Cardiac muscle cell (in vitro differentiated cells and primary cell): ENCODE measurements around the gene PHTF1. TPM values are rescaled to one million over a fixed set of nuclear protein-coding genes. Genes with fewer than 3 reads are reported as not detected.
"Not testable (repeated sequence)": the region's sequence is repeated elsewhere in the genome, so short reads cannot be mapped to it uniquely, and the experiment has no call there.

Experiments
- DNase-seq, 2 donors: peaks; one replicate each; pipeline versions ENCODE4 v3.0.0 to v3.0.0-alpha.2; 2010 to 2017; ENCODE audit warnings: low read depth in 1 of 2, low spot score in 1 of 2
- H3K27ac ChIP-seq: fragments of 200-600 bp; sonication (generic); 2 replicates; pipeline ENCODE4 v1.5.1; 2016
- H3K27me3 ChIP-seq: fragments of 200-600 bp; sonication (generic); 2 replicates; pipeline ENCODE4 v1.6.0; 2016; ENCODE audit warnings: control low read depth
- H3K36me3 ChIP-seq: fragments of 200-600 bp; sonication (generic); 2 replicates; pipeline ENCODE4 v1.5.1; 2016; ENCODE audit warnings: control low read depth
- H3K4me1 ChIP-seq: fragments of 200-600 bp; sonication (generic); 2 replicates; pipeline ENCODE4 v1.8.1; 2017; ENCODE audit warnings: low read depth, mild to moderate bottlenecking, mixed run types
- H3K4me3 ChIP-seq: fragments of 200-600 bp; sonication (generic); 2 replicates; pipeline ENCODE4 v1.5.1; 2016; ENCODE audit warnings: mild to moderate bottlenecking
- H3K9me3 ChIP-seq: fragments of 200-600 bp; sonication (generic); 2 replicates; pipeline ENCODE4 v1.5.1; 2017; ENCODE audit warnings: low read depth, mild to moderate bottlenecking, control low read depth
- CTCF ChIP-seq: IDR thresholded peaks from 2 replicates; pipeline ENCODE4 v1.5.1; 2012; ENCODE audit warnings: low read depth, mild to moderate bottlenecking, low read length
- polyA plus RNA-seq: library from polyadenylated mRNA; unstranded; fragments of >200 nt; fragmentation: Nextera tagmentation; extraction: Ambion mirVana; gene quantifications from 2 replicates; pipeline ENCODE4 v1.2.1, GENCODE V29; 2016
- total RNA-seq: library from RNA; depleted of rRNA; stranded (reverse); fragments of >200 nt; gene quantifications from 2 replicates; pipeline ENCODE4 v1.2.3, GENCODE V29; 2016

Gene PHTF1
- total and polyA plus RNA-seq, 2 experiments from 2014 or later = 40.5 to 45.2 TPM

GRCh38 chr1:113744114-113744513, 15.2 kb downstream of the PHTF1 start:
- Histone ChIP-seq H3K36me3 (peaks cover 3% of the 10 kb centered on the region), H3K27me3 (no peaks in the 10 kb centered on the region), H3K4me3 (no peak overlapping the region), H3K27ac (no peak overlapping the region), H3K9me3 (no peaks in the 10 kb centered on the region), H3K4me1 (no peaks in the 10 kb centered on the region)
- TF ChIP-seq CTCF = no peak
- no peak for DNase-seq

- Histone ChIP-seq H3K4me1 (no peaks in the 10 kb centered on the region), H3K9me3 (no peaks in the 10 kb centered on the region), H3K4me3 (no peak overlapping the region), H3K36me3 (peaks cover 9% of the 10 kb centered on the region), H3K27me3 (no peaks in the 10 kb centered on the region), H3K27ac (no peak overlapping the region)
- TF ChIP-seq CTCF = no peak
- DNase-seq = no peak
These were observed 16.8 kb downstream of the PHTF1 start for GRCh38 chr1:113742515-113742914.

- Histone ChIP-seq H3K4me3 (no peak overlapping the region), H3K36me3 (peaks cover 16% of the 10 kb centered on the region), H3K27ac (no peak overlapping the region), H3K9me3 (no peaks in the 10 kb centered on the region), H3K4me1 (no peaks in the 10 kb centered on the region), H3K27me3 (no peaks in the 10 kb centered on the region)
- TF ChIP-seq CTCF = no peak
- no peak for DNase-seq
These were observed 24.8 kb downstream of the PHTF1 start for GRCh38 chr1:113734357-113735055.

GRCh38 chr1:113732802-113733201, 26.5 kb downstream of the PHTF1 start:
- Histone ChIP-seq H3K27ac (no peak overlapping the region), H3K4me3 (no peak overlapping the region), H3K36me3 (peaks cover 13% of the 10 kb centered on the region), H3K27me3 (no peaks in the 10 kb centered on the region), H3K4me1 (no peaks in the 10 kb centered on the region), H3K9me3 (no peaks in the 10 kb centered on the region)
- no peak for TF ChIP-seq CTCF
- no peak for DNase-seq

GRCh38 chr1:113721010-113721409, 38.3 kb downstream of the PHTF1 start:
- DNase-seq = no peak
- no peaks in the 10 kb centered on the region for H3K4me1 ChIP-seq
- H3K27ac ChIP-seq = no peak overlapping the region
- H3K9me3 ChIP-seq = no peaks in the 10 kb centered on the region
- no peak for TF ChIP-seq CTCF
- H3K4me3 ChIP-seq = no peak overlapping the region
- H3K27me3 ChIP-seq = no peaks in the 10 kb centered on the region
- peaks cover 5% of the 10 kb centered on the region for H3K36me3 ChIP-seq

GRCh38 chr1:113718621-113719020, 40.7 kb downstream of the PHTF1 start:
- H3K9me3 ChIP-seq, H3K27ac ChIP-seq, H3K4me1 ChIP-seq, H3K27me3 ChIP-seq, H3K36me3 ChIP-seq, DNase-seq, H3K4me3 ChIP-seq: not testable (repeated sequence)

GRCh38 chr1:113717506-113717905, 41.8 kb downstream of the PHTF1 start:
- H3K36me3 ChIP-seq, H3K4me3 ChIP-seq, DNase-seq, H3K4me1 ChIP-seq, H3K27me3 ChIP-seq, H3K27ac ChIP-seq, H3K9me3 ChIP-seq: not testable (repeated sequence)
